GM12801 (cell line): ENCODE measurements around the gene EID2.

Source experiments
- TF ChIP-seq, protein P1 (sequence below): IDR thresholded peaks from one replicate; pipeline ENCODE4 v1.5.1; 2011; ENCODE audit warnings: control low read depth; ENCODE audit not compliant: insufficient read length; ENCODE audit errors: extremely low read depth

The EID2 gene, protein sequence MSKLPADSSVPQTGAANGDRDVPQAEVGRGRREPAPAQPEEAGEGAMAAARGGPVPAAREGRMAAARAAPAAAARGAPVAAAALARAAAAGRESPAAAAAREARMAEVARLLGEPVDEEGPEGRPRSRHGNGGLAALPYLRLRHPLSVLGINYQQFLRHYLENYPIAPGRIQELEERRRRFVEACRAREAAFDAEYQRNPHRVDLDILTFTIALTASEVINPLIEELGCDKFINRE

DNA sequence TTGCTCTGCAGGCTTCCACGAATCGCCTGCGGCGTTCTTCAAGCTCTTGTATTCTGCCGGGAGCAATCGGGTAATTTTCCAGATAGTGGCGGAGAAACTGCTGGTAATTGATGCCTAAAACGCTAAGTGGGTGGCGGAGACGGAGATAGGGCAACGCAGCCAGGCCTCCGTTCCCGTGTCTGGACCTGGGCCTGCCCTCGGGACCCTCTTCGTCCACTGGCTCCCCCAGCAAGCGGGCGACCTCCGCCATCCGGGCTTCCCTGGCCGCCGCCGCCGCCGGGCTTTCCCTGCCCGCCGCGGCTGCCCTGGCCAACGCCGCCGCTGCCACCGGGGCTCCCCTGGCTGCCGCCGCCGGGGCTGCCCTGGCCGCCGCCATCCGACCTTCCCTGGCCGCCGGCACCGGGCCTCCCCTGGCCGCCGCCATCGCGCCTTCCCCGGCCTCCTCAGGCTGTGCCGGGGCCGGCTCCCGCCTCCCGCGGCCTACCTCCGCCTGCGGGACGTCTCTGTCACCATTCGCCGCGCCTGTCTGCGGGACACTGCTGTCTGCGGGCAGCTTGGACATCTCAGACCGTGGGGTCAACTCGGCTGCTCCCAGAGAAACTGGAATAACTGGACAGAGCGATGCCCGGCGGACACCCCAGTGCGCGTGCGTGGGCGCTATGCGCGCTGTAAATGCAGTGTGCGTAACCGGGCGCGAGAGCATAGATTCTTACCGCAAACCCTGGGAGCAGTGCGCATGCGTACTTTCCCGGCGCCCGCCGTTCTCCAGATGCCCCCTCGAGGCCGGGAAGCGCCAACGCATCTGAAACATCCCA is at the start of gene EID2:
Gene EID2, minus strand, starts transcription at position 644 of the 815 bp plus-strand sequence. Its CDS starts 82 bp downstream, at position 562.
- TF ChIP-seq, protein P1, sequence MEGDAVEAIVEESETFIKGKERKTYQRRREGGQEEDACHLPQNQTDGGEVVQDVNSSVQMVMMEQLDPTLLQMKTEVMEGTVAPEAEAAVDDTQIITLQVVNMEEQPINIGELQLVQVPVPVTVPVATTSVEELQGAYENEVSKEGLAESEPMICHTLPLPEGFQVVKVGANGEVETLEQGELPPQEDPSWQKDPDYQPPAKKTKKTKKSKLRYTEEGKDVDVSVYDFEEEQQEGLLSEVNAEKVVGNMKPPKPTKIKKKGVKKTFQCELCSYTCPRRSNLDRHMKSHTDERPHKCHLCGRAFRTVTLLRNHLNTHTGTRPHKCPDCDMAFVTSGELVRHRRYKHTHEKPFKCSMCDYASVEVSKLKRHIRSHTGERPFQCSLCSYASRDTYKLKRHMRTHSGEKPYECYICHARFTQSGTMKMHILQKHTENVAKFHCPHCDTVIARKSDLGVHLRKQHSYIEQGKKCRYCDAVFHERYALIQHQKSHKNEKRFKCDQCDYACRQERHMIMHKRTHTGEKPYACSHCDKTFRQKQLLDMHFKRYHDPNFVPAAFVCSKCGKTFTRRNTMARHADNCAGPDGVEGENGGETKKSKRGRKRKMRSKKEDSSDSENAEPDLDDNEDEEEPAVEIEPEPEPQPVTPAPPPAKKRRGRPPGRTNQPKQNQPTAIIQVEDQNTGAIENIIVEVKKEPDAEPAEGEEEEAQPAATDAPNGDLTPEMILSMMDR: no peak

DNA sequence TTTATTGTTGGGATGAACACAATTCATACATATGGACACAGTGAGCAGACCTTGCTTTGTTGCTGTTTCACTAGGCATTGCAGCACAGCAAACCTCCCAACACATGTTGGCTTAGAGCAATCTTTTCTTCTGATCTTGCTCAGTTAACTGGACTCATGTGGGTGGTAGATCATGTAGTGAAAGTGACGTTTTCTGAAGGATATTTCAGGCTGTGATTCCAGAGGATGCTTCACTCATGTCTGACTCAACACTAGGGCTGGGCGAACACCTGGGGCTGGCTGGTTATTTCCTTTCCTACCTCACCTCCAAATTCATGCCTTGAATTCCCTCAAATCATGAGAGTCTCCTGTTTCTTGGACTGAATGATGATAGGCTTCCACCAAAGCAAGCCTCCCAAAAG is 48.1 kb upstream of the EID2 start:
- TF ChIP-seq, protein P1: no peak

DNA sequence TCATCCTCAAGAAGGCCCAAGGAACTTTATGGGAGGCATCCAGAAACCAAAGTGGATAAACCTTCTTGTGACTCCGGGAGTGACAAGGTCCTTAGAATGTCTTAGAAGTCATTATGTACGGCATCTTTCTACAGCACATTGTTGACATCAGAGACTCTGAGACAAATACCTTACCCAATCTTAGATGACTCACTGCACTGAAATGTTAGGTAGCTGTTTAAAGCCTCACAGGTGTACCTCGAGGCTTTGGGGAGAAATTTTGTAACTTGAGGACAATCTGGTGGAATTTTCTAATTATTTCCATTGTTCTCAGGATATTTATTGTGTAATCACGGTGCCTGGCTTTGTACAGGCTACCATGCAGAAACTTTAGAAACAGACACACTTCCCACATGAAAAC is 47.5 kb upstream of the EID2 start:
- TF ChIP-seq, protein P1: no peak

DNA sequence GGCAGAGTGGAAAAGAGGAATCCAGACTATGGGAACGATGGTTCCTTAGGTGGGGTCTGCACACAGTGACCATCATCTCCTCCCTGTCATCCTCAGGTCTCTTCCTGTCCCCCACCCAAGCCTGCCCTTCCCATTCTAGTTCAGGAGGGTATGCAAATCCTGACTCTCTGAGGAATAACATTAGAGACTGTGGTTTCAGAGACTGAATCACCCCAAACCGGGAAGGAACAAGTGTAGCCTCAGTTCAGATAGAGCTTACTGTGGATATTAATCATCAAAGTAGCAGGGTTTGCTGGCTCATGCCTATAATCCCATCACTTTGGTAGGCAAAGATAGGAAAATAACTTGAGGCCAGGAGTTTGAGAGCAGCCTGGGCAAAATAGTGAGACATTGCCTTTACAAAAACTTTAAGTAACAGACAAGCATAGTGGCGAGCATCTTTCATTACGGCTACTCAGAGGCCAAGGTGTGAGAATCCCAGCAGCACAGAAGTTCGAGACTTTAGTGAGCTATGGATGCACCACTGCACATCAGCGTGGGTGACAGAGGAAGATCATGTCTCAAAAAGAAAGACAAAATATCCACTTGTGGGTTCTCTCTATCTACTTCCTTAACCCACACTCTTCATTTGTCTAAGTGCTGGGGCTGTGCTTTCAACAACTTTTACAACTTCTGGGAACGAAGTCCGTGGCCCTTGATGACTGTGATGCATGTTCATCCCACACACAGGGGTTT is 43.1 kb upstream of the EID2 start:
- TF ChIP-seq, protein P1: no peak

DNA sequence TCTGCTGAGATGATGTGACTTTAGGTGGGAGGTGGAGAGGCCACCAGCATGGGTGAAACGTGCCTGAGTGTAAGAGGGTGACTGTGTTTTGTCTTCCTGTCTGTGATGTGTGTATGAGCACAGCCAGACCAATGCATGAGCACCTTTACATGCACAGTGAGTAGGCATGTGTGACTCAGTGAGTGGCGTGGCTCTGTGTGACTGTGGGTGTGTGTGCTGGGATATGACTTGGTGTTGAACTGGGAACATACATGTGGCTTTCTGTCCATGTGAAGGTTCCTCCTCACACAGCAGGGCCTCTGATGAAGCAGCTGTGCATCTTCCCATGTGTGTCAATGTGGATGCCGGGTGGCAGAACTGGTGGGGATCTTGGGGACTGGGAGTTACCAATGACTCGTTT is 42.5 kb upstream of the EID2 start:
- TF ChIP-seq, protein P1: no peak

DNA sequence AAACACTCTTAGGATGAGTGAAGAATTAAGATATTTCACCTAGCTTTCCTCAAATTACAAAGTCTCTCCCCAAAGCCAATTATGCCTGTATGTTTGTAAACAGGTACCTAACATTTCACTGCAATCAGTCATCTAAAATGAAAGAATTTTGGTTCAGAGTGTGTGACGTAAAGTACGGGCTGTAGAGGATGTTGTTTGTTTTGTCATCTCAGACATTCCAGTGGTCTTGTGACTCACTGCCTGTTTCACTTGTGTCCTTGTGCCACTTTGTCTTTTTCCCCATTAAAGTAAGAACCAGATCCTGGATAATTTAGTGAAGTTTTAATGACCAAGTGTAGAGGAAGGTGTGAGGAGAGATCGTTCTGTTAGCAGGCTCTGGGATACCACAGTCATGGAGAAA is 28.6 kb upstream of the EID2 start:
- TF ChIP-seq, protein P1: no peak

DNA sequence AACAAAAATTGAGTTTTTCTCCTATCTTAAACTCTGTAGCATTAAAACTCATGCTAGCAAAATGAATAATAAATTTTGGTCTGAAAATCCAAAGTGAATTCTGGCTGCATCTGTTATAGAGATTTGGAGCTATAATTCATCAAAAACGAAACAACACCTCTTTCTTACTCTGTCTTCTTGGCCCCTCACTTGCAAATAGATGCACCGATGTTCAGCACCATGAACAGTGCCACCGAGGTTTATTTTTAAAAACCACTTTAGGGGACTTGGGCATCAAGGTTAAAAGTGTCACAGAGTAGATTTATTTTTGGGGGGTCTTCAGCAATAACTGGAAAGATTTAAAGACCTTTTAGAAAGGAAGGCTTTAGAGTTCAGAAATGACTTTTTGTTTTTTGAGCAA is 26.1 kb upstream of the EID2 start:
- TF ChIP-seq, protein P1: no peak
